Measurements from ENCODE around the gene EMC8. TPM values are rescaled to one million over a fixed set of nuclear protein-coding genes. Genes with fewer than 3 reads are reported as not detected.

EMC8 gene
- total RNA-seq, 1 donor from 2014 or later, result 21.4 TPM

- no peak for DNase-seq (ENCODE audit: low spot score)
Measured at GRCh38 chr16:85730186-85730465, 69.2 kb downstream of the EMC8 start.

GRCh38 chr16:85729452-85730185 is 69.7 kb downstream of the EMC8 start:
- no peak for DNase-seq (ENCODE audit: low spot score)

- DNase-seq (ENCODE audit: low spot score), result no peak
Measured at GRCh38 chr16:85728879-85729278, 70.5 kb downstream of the EMC8 start.

Other genes starting within 250 kb of the EMC8 start
- gene GSE1, start 186.2 kb downstream of the EMC8 start, total RNA-seq, result 82.9 TPM
- 0.81 TPM for gene GINS2, start 110.6 kb downstream of the EMC8 start, total RNA-seq
- 0.83 TPM for gene C16orf74, start 48.4 kb downstream of the EMC8 start, total RNA-seq
- 571 TPM for gene COX4I1, start 151 bp upstream of the EMC8 start, total RNA-seq
- gene IRF8, start 99.6 kb upstream of the EMC8 start, total RNA-seq, result 29.6 TPM